GM18502 (cell line): ENCODE data around the gene BRAT1.

Source experiments
- ATAC-seq: cut with Tn5 transposase; IDR thresholded peaks from one replicate; pipeline ENCODE4 v1.9.1; 2021; ENCODE audit warnings: mild to moderate bottlenecking; ENCODE audit not compliant: unreplicated experiment, poor library complexity

The BRAT1 gene

GRCh38 chr7:2516194-2516555 lies 39.1 kb downstream of the BRAT1 start:
- ATAC-seq, result no peak

- ATAC-seq, result no peak
These were observed 39.7 kb downstream of the BRAT1 start for GRCh38 chr7:2515424-2516193.

GRCh38 chr7:2514473-2515423 lies 40.6 kb downstream of the BRAT1 start:
- ATAC-seq, result no peak

GRCh38 chr7:2513702-2514101 lies 41.6 kb downstream of the BRAT1 start:
- ATAC-seq, result no peak

- ATAC-seq, result no peak
These were observed 42.6 kb downstream of the BRAT1 start for GRCh38 chr7:2512713-2513112.

- no peak for ATAC-seq
These were observed 43.1 kb downstream of the BRAT1 start for GRCh38 chr7:2512179-2512661.

- ATAC-seq, result no peak
These were observed 43.6 kb downstream of the BRAT1 start for GRCh38 chr7:2511769-2512168.

GRCh38 chr7:2510909-2511768 lies 44.2 kb downstream of the BRAT1 start:
- no peak for ATAC-seq

- ATAC-seq, result no peak
These were observed 45.1 kb downstream of the BRAT1 start for GRCh38 chr7:2510130-2510776.

- no peak for ATAC-seq
These were observed 45.9 kb downstream of the BRAT1 start for GRCh38 chr7:2509298-2509906.

GRCh38 chr7:2508327-2509215 lies 46.8 kb downstream of the BRAT1 start:
- peak; percentile 51 for ATAC-seq

GRCh38 chr7:2507917-2508306 lies 47.4 kb downstream of the BRAT1 start:
- no peak for ATAC-seq

- no peak for ATAC-seq
These were observed 48.0 kb downstream of the BRAT1 start for GRCh38 chr7:2507208-2507916.

GRCh38 chr7:2505401-2505800 lies 49.9 kb downstream of the BRAT1 start:
- no peak for ATAC-seq

GRCh38 chr7:2504889-2505375 lies 50.4 kb downstream of the BRAT1 start:
- ATAC-seq, result no peak

GRCh38 chr7:2504128-2504888 lies 51.0 kb downstream of the BRAT1 start:
- no peak for ATAC-seq
